ENCODE data around the gene C19orf33. TPM values are rescaled to one million over a fixed set of nuclear protein-coding genes. Genes with fewer than 3 reads are reported as not detected.
A peak's percentile ranks its signal among the peaks of the same experiment; 100 is the strongest.
"Not testable (repeated sequence)": the region's sequence is repeated elsewhere in the genome, so short reads cannot be mapped to it uniquely, and the experiment has no call there.

Gene C19orf33
- total RNA-seq, 2 experiments from 2014 or later = not detected

DNA sequence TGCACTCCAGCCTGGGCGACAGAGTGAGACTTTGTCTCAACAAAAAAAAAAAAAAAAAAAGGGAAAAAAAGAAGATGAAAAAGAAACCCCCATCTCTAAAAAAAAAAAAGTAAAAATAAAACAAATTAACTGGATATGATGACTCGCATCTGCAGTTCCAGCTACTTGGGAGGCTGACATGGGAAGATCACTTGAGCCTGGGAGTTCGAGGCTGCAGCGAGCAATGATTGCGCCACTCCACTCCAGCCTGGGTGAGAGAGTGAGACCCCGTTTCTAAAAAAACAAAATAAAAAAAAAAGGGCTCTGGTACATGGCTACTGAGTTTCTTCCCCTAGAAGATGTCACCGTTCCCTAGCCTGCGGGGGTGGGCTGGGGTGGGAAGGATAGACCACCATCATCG is 29.2 kb downstream of the C19orf33 start:
- Mint-ChIP-seq H3K4me3 (no peak overlapping the region), H3K27ac (no peak overlapping the region), H3K27me3 (no peaks in the 10 kb centered on the region), H3K36me3 (ENCODE audit: low read depth) (peaks cover 4% of the 10 kb centered on the region), H3K9me3 (no peaks in the 10 kb centered on the region), H3K4me1 (ENCODE audit: low read depth) (peaks cover 7% of the 10 kb centered on the region)
- ATAC-seq = no peak
- POLR2A ChIA-PET = interaction anchor here (0.6 kb wide), 1 partner anchor 81 kb away, joined by 3 read pairs; no protein-coding TSS in a partner anchor
- TF ChIP-seq, protein P1, sequence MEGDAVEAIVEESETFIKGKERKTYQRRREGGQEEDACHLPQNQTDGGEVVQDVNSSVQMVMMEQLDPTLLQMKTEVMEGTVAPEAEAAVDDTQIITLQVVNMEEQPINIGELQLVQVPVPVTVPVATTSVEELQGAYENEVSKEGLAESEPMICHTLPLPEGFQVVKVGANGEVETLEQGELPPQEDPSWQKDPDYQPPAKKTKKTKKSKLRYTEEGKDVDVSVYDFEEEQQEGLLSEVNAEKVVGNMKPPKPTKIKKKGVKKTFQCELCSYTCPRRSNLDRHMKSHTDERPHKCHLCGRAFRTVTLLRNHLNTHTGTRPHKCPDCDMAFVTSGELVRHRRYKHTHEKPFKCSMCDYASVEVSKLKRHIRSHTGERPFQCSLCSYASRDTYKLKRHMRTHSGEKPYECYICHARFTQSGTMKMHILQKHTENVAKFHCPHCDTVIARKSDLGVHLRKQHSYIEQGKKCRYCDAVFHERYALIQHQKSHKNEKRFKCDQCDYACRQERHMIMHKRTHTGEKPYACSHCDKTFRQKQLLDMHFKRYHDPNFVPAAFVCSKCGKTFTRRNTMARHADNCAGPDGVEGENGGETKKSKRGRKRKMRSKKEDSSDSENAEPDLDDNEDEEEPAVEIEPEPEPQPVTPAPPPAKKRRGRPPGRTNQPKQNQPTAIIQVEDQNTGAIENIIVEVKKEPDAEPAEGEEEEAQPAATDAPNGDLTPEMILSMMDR (IDR thresholded peaks at IDR 0.05) = no peak
- DNase-seq = no peak
- intact Hi-C loops (cut with micrococcal nuclease) = loop anchor here (10.0 kb wide), 1 partner anchor 428 kb away; the partner anchor contains the start of genes SIPA1L3 and WDR87
- CTCF ChIA-PET = interaction anchor here (0.7 to 1.1 kb wide), 2 partner anchors 45 to 89 kb away, joined by 3 read pairs; no protein-coding TSS in a partner anchor

DNA sequence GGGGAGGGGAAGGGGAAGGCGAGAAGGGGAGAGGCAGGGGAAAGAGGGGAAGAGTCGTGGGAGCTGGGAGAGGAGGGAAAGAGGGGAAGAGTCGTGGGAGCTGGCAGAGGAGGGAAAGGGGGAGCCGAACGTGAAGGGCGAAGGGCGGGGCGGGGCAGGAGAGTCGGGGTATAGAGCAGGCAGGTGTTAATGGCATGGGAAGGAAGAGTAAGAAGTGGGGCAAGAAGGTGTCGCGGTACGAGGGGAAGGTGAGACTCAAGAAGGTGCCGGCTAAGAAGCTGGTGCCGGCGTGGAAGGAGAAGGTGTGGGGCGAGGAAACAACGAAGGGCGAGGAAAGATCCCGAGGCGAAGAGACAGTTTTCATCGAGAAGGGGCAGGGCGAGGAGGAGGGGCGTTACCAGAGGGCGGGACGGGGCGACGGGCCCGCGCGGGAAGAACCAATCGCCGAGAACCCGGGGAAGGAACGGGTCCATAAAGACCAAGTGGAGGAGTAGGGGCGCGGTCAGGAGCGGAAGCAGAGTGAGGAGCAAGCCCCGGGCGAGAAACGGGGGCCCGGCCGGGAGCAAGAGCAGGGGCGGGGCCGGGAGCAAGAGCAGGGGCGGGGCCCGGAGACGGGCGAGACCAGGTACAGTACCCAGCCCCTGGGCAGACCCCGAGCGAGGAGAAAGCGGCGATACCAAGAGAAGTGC is 32.0 kb downstream of the C19orf33 start:
- intact Hi-C loops (cut with micrococcal nuclease) = loop anchor here (1.0 to 10.0 kb wide), 3 partner anchors 36 to 431 kb away; partner anchors contain the start of genes PSMD8, SIPA1L3 and WDR87
- no peaks in the 10 kb centered on the region for H3K36me3 Mint-ChIP-seq (ENCODE audit: low read depth)
- CTCF ChIA-PET = interaction anchor here (0.6 to 3.8 kb wide), 13 partner anchors 17 to 430 kb away, joined by 3 to 33 read pairs (median 5); partner anchors contain the start of genes FAM98C, KCNK6, PSMD8 and SIPA1L3
- peak overlapping the region; percentile 97 for H3K27ac Mint-ChIP-seq
- POLR2A ChIA-PET = interaction anchor here (0.8 to 2.2 kb wide), 3 partner anchors 24 to 102 kb away, joined by 3 to 13 read pairs (median 4); partner anchors contain the start of gene PSMD8
- H3K27me3 Mint-ChIP-seq = no peaks in the 10 kb centered on the region
- no peaks in the 10 kb centered on the region for H3K9me3 Mint-ChIP-seq
- TF ChIP-seq, protein P1 (IDR thresholded peaks at IDR 0.05) = no peak
- ATAC-seq = peak; percentile 71
- H3K4me1 Mint-ChIP-seq (ENCODE audit: low read depth) = peaks cover 12% of the 10 kb centered on the region
- peak; percentile 97 for DNase-seq
- peak overlapping the region; percentile 87 for H3K4me3 Mint-ChIP-seq

DNA sequence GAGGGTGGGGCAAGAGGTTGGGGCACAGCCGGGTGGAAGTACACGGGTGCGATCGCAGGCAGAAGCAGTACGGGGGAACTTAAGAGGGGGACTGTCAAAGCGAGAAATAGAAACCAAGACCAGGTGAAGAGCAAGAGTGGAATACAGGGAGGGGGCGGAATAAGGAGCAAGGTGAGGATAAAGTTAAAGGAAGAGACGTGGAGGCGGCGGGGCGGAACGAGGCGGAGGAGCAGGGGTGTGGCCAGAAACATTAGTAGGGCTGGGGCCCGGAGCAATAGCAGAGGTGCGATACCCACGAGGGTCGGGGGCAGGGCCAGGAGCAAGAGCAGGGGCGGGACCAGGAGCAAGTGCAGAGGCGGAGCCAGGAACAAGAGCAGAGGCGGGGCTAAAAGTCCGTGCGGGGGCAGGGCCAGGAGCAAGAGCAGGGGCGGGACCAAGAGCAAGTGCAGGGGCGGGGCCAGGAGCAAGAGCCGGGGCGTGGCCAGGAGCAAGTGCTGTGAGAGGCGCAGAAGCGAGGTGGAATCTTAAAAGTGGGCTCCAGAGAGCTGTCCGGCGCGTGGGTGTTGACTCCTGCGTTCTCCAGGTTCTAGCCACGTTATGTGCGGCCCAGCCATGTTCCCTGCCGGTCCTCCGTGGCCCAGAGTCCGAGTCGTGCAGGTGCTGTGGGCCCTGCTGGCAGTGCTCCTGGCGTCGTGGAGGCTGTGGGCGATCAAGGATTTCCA is 32.7 kb downstream of the C19orf33 start:
- no peaks in the 10 kb centered on the region for H3K36me3 Mint-ChIP-seq (ENCODE audit: low read depth)

DNA sequence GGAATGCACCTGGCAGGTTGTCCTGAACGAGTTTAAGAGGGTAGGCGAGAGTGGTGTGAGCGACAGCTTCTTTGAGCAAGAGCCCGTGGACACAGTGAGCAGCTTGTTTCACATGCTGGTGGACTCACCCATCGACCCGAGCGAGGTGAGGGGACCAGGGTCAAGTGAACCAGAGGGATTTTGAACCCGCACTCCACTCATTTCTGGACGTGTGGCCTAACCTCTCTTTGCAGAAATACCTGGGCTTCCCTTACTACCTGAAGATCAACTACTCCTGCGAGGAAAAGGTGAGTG is 33.3 kb downstream of the C19orf33 start:
- Mint-ChIP-seq H3K27me3 (no peaks in the 10 kb centered on the region), H3K4me3 (peak overlapping the region; percentile 87), H3K9me3 (no peaks in the 10 kb centered on the region), H3K36me3 (ENCODE audit: low read depth) (no peaks in the 10 kb centered on the region), H3K27ac (peak overlapping the region; percentile 97), H3K4me1 (ENCODE audit: low read depth) (peaks cover 12% of the 10 kb centered on the region)
- intact Hi-C loops (cut with micrococcal nuclease) = loop anchor here (5.0 to 10.0 kb wide), 2 partner anchors 35 to 433 kb away; partner anchors contain the start of genes PSMD8, SIPA1L3 and WDR87
- CTCF ChIA-PET = interaction anchor here (0.8 to 3.8 kb wide), 2 partner anchors 37 to 93 kb away, joined by 4 to 33 read pairs; partner anchors contain the start of gene PSMD8
- ATAC-seq (no peak), DNase-seq (no peak)
- POLR2A ChIA-PET = interaction anchor here (0.6 to 2.2 kb wide), 3 partner anchors 9 to 37 kb away, joined by 3 to 13 read pairs (median 3); partner anchors contain the start of gene PSMD8
- TF ChIP-seq, protein P1 (IDR thresholded peaks at IDR 0.05) = no peak

More for the DNA sequence above, 32.7 kb downstream of the C19orf33 start:
- peak; percentile 99 for DNase-seq
- intact Hi-C loops (cut with micrococcal nuclease) = loop anchor here (5.0 to 10.0 kb wide), 2 partner anchors 36 to 432 kb away; partner anchors contain the start of genes PSMD8, SIPA1L3 and WDR87
- CTCF ChIA-PET = interaction anchor here (0.8 to 3.8 kb wide), 7 partner anchors 17 to 105 kb away, joined by 3 to 33 read pairs (median 5); partner anchors contain the start of genes KCNK6 and PSMD8
- Mint-ChIP-seq H3K27ac (peak overlapping the region; percentile 97), H3K4me1 (ENCODE audit: low read depth) (peaks cover 12% of the 10 kb centered on the region), H3K9me3 (no peaks in the 10 kb centered on the region), H3K4me3 (peak overlapping the region; percentile 87), H3K27me3 (no peaks in the 10 kb centered on the region)
- TF ChIP-seq, protein P1 (IDR thresholded peaks at IDR 0.05) = no peak
- peak; percentile 78 for ATAC-seq
- POLR2A ChIA-PET = interaction anchor here (0.6 to 2.2 kb wide), 4 partner anchors 9 to 102 kb away, joined by 3 to 13 read pairs (median 3); partner anchors contain the start of gene PSMD8

DNA sequence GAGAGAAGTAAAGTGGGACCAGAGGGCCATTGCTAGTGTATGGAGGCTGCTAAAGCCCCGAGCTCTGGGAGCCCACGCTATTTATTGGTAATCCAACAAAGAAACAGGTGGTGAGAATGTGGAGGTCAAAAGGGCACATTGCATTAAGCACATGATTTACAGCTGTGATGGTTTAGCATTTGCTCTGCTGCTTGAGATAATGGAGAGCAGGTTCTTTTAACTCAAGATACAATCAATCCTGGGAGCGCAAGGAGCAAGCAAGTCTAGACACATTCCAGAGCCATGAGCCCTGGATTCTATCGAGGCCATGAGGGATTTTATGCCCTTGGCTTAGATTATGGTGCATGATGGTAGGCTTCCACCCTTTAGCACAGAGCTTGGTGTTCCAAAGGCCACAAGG is 35.0 kb downstream of the C19orf33 start:
- H3K4me3 Mint-ChIP-seq; H3K9me3 Mint-ChIP-seq; H3K36me3 Mint-ChIP-seq (ENCODE audit: low read depth); POLR2A ChIA-PET; H3K27ac Mint-ChIP-seq; DNase-seq; ATAC-seq; H3K27me3 Mint-ChIP-seq: not testable (repeated sequence)
- H3K4me1 Mint-ChIP-seq (ENCODE audit: low read depth) = peaks cover 12% of the 10 kb centered on the region
- intact Hi-C loops (cut with micrococcal nuclease) = loop anchor here (5.0 to 10.0 kb wide), 2 partner anchors 33 to 434 kb away; partner anchors contain the start of genes PSMD8, SIPA1L3 and WDR87
- CTCF ChIA-PET = interaction anchor here (0.7 to 1.4 kb wide), 3 partner anchors 21 to 75 kb away, joined by 3 to 7 read pairs (median 5); partner anchors contain the start of genes PSMD8 and SPINT2
